ENCODE data around the gene CYP2W1. TPM values are rescaled to one million over a fixed set of nuclear protein-coding genes. Genes with fewer than 3 reads are reported as not detected.

Gene CYP2W1
- total RNA-seq, 1 donor from 2014 or later: not detected

GRCh38 chr7:962401-963081 is 20.4 kb upstream of the CYP2W1 start:
- H3K79me2 ChIP-seq (ENCODE audit: insufficient read depth, low read length): no peaks in the 10 kb centered on the region
- H3K36me3 ChIP-seq (ENCODE audit: insufficient read depth, low read length): peaks cover 4% of the 10 kb centered on the region
- no peak for TF ChIP-seq CTCF (IDR thresholded peaks at IDR 0.05; ENCODE audit: insufficient read depth, low read depth, low read length)
- no peak for TF ChIP-seq EZH2 (IDR thresholded peaks at IDR 0.05; ENCODE audit: insufficient read depth, low read length)
- no peak for DNase-seq (ENCODE audit: low read depth)
- no peaks in the 10 kb centered on the region for H3K4me1 ChIP-seq (ENCODE audit: insufficient read depth, low read length)
- no peak for FAIRE-seq
- H3K4me2 ChIP-seq (ENCODE audit: low read length): no peak overlapping the region
- peaks cover 17% of the 10 kb centered on the region for H4K20me1 ChIP-seq (ENCODE audit: insufficient read depth, low read length)
- H3K4me3 ChIP-seq (ENCODE audit: insufficient read depth, low read depth, low read length): no peak overlapping the region
- H3K36me3 Mint-ChIP-seq (ENCODE audit: low read depth, unreplicated experiment): peaks cover 1% of the 10 kb centered on the region
- peaks cover 6% of the 10 kb centered on the region for H3K4me1 Mint-ChIP-seq (ENCODE audit: low read depth, unreplicated experiment)
- no peaks in the 10 kb centered on the region for H3K9me3 Mint-ChIP-seq (ENCODE audit: unreplicated experiment)
- H2AFZ ChIP-seq (ENCODE audit: low read depth, low read length): no peak overlapping the region
- no peak overlapping the region for H3K27ac ChIP-seq (ENCODE audit: low read depth, low read length)
- H3K4me3 Mint-ChIP-seq (ENCODE audit: unreplicated experiment): no peak overlapping the region
- H3K27me3 Mint-ChIP-seq (ENCODE audit: low read depth, unreplicated experiment): peaks cover 9% of the 10 kb centered on the region
- no peaks in the 10 kb centered on the region for H3K9me3 ChIP-seq (ENCODE audit: insufficient read depth, low read depth, low read length)
- H3K27me3 ChIP-seq (ENCODE audit: insufficient read depth, low read length): no peaks in the 10 kb centered on the region
- no peak overlapping the region for H3K9ac ChIP-seq (ENCODE audit: low read length)
- H3K27ac Mint-ChIP-seq (ENCODE audit: unreplicated experiment): no peak overlapping the region

GRCh38 chr7:963236-964078 is 19.5 kb upstream of the CYP2W1 start:
- H4K20me1 ChIP-seq (ENCODE audit: insufficient read depth, low read length): peaks cover 25% of the 10 kb centered on the region
- no peak for FAIRE-seq
- H3K27me3 Mint-ChIP-seq (ENCODE audit: low read depth, unreplicated experiment): peaks cover 9% of the 10 kb centered on the region

More at GRCh38 chr7:963236-964078, 19.5 kb upstream of the CYP2W1 start:
- Mint-ChIP-seq H3K27ac (ENCODE audit: unreplicated experiment) (no peak overlapping the region), H3K9me3 (ENCODE audit: unreplicated experiment) (no peaks in the 10 kb centered on the region), H3K4me3 (ENCODE audit: unreplicated experiment) (no peak overlapping the region), H3K4me1 (ENCODE audit: low read depth, unreplicated experiment) (peaks cover 6% of the 10 kb centered on the region), H3K36me3 (ENCODE audit: low read depth, unreplicated experiment) (peaks cover 5% of the 10 kb centered on the region)
- Histone ChIP-seq H3K9me3 (ENCODE audit: insufficient read depth, low read depth, low read length) (no peaks in the 10 kb centered on the region), H3K4me1 (ENCODE audit: insufficient read depth, low read length) (no peaks in the 10 kb centered on the region), H2AFZ (ENCODE audit: low read depth, low read length) (no peak overlapping the region), H3K9ac (ENCODE audit: low read length) (no peak overlapping the region), H3K36me3 (ENCODE audit: insufficient read depth, low read length) (peaks cover 7% of the 10 kb centered on the region), H3K27ac (ENCODE audit: low read depth, low read length) (no peak overlapping the region), H3K27me3 (ENCODE audit: insufficient read depth, low read length) (no peaks in the 10 kb centered on the region), H3K79me2 (ENCODE audit: insufficient read depth, low read length) (no peaks in the 10 kb centered on the region), H3K4me3 (ENCODE audit: insufficient read depth, low read depth, low read length) (no peak overlapping the region), H3K4me2 (ENCODE audit: low read length) (no peak overlapping the region)
- TF ChIP-seq EZH2 (IDR thresholded peaks at IDR 0.05; ENCODE audit: insufficient read depth, low read length) (no peak), CTCF (IDR thresholded peaks at IDR 0.05; ENCODE audit: insufficient read depth, low read depth, low read length) (no peak)
- DNase-seq (ENCODE audit: low read depth): no peak
